Neuron (in vitro differentiated cells): Measurements from ENCODE around the gene INO80C.
"Not testable (repeated sequence)": the region's sequence is repeated elsewhere in the genome, so short reads cannot be mapped to it uniquely, and the experiment has no call there.

Experiments
- H2AFZ ChIP-seq: one replicate; pipeline ENCODE4 v1.6.1; 2013; ENCODE audit warnings: low read depth, mild to moderate bottlenecking, inconsistent platforms, low read length, moderate library complexity
- H3K27me3 ChIP-seq: one replicate; pipeline ENCODE4 v1.6.1; 2013; ENCODE audit warnings: low read length; ENCODE audit not compliant: insufficient read depth
- H3K36me3 ChIP-seq: one replicate; pipeline ENCODE4 v1.6.1; 2013; ENCODE audit warnings: low read length; ENCODE audit not compliant: insufficient read depth
- H3K4me1 ChIP-seq: one replicate; pipeline ENCODE4 v1.6.1; 2013; ENCODE audit warnings: low read length; ENCODE audit not compliant: insufficient read depth
- H3K4me3 ChIP-seq: 2 replicates; pipeline ENCODE4 v1.5.1; 2013; ENCODE audit warnings: mild to moderate bottlenecking, low read length, moderate library complexity
- H3K9me3 ChIP-seq: one replicate; pipeline ENCODE4 v1.6.1; 2013; ENCODE audit warnings: low read length

The INO80C gene

GRCh38 chr18:35491700-35492077 lies 6.1 kb downstream of the INO80C start:
- Histone ChIP-seq H3K9me3 (no peaks in the 10 kb centered on the region), H2AFZ (no peak overlapping the region), H3K4me1 (peaks cover 14% of the 10 kb centered on the region), H3K27me3 (no peaks in the 10 kb centered on the region), H3K4me3 (no peak overlapping the region), H3K36me3 (no peaks in the 10 kb centered on the region)

- Histone ChIP-seq H3K36me3 (no peaks in the 10 kb centered on the region), H2AFZ (no peak overlapping the region), H3K4me3 (no peak overlapping the region), H3K27me3 (no peaks in the 10 kb centered on the region), H3K9me3 (no peaks in the 10 kb centered on the region), H3K4me1 (peaks cover 9% of the 10 kb centered on the region)
Measured at GRCh38 chr18:35490894-35491699, 6.7 kb downstream of the INO80C start.

- no peaks in the 10 kb centered on the region for H3K9me3 ChIP-seq
- no peak overlapping the region for H3K4me3 ChIP-seq
- peaks cover 9% of the 10 kb centered on the region for H3K4me1 ChIP-seq
- H2AFZ ChIP-seq, result no peak overlapping the region
- H3K36me3 ChIP-seq, result no peaks in the 10 kb centered on the region
- H3K27me3 ChIP-seq, result no peaks in the 10 kb centered on the region
Measured at GRCh38 chr18:35489913-35490490, 7.8 kb downstream of the INO80C start.

GRCh38 chr18:35489281-35489680 lies 8.5 kb downstream of the INO80C start:
- not testable (repeated sequence) for H3K4me1 ChIP-seq, H3K9me3 ChIP-seq, H3K27me3 ChIP-seq, H3K4me3 ChIP-seq, H3K36me3 ChIP-seq, H2AFZ ChIP-seq

- H2AFZ ChIP-seq, H3K27me3 ChIP-seq, H3K9me3 ChIP-seq, H3K4me3 ChIP-seq, H3K4me1 ChIP-seq, H3K36me3 ChIP-seq: not testable (repeated sequence)
Measured at GRCh38 chr18:35488396-35488795, 9.4 kb downstream of the INO80C start.

GRCh38 chr18:35487525-35487924 lies 10.2 kb downstream of the INO80C start:
- not testable (repeated sequence) for H2AFZ ChIP-seq, H3K4me1 ChIP-seq, H3K36me3 ChIP-seq, H3K4me3 ChIP-seq, H3K9me3 ChIP-seq, H3K27me3 ChIP-seq

- H3K4me3 ChIP-seq, result no peak overlapping the region
Measured at GRCh38 chr18:35485852-35486251, 11.9 kb downstream of the INO80C start.

GRCh38 chr18:35484034-35484433 lies 13.7 kb downstream of the INO80C start:
- H2AFZ ChIP-seq, result no peak overlapping the region
- no peaks in the 10 kb centered on the region for H3K36me3 ChIP-seq
- H3K4me1 ChIP-seq, result peaks cover 3% of the 10 kb centered on the region
- H3K27me3 ChIP-seq, result no peaks in the 10 kb centered on the region
- no peak overlapping the region for H3K4me3 ChIP-seq
- H3K9me3 ChIP-seq, result no peaks in the 10 kb centered on the region

More at GRCh38 chr18:35485852-35486251, 11.9 kb downstream of the INO80C start:
- Histone ChIP-seq H3K4me1 (no peaks in the 10 kb centered on the region), H3K9me3 (no peaks in the 10 kb centered on the region), H2AFZ (no peak overlapping the region), H3K36me3 (no peaks in the 10 kb centered on the region), H3K27me3 (no peaks in the 10 kb centered on the region)

GRCh38 chr18:35481960-35482366 lies 15.8 kb downstream of the INO80C start:
- H3K4me3 ChIP-seq, result no peak overlapping the region
- H3K27me3 ChIP-seq, result no peaks in the 10 kb centered on the region
- no peaks in the 10 kb centered on the region for H3K36me3 ChIP-seq
- no peak overlapping the region for H2AFZ ChIP-seq
- no peaks in the 10 kb centered on the region for H3K9me3 ChIP-seq
- H3K4me1 ChIP-seq, result peaks cover 5% of the 10 kb centered on the region

GRCh38 chr18:35479911-35480586 lies 17.7 kb downstream of the INO80C start:
- Histone ChIP-seq H3K9me3 (no peaks in the 10 kb centered on the region), H3K27me3 (no peaks in the 10 kb centered on the region), H3K36me3 (no peaks in the 10 kb centered on the region), H3K4me1 (peaks cover 5% of the 10 kb centered on the region), H3K4me3 (no peak overlapping the region), H2AFZ (no peak overlapping the region)

- Histone ChIP-seq H3K9me3 (no peaks in the 10 kb centered on the region), H3K36me3 (no peaks in the 10 kb centered on the region), H3K4me3 (no peak overlapping the region), H3K4me1 (peaks cover 5% of the 10 kb centered on the region), H2AFZ (no peak overlapping the region), H3K27me3 (no peaks in the 10 kb centered on the region)
Measured at GRCh38 chr18:35478520-35479435, 19.0 kb downstream of the INO80C start.

- peaks cover 5% of the 10 kb centered on the region for H3K4me1 ChIP-seq
- H2AFZ ChIP-seq, result no peak overlapping the region
- no peaks in the 10 kb centered on the region for H3K27me3 ChIP-seq
- peaks cover 2% of the 10 kb centered on the region for H3K36me3 ChIP-seq
- no peak overlapping the region for H3K4me3 ChIP-seq
- H3K9me3 ChIP-seq, result no peaks in the 10 kb centered on the region
Measured at GRCh38 chr18:35477974-35478373, 19.8 kb downstream of the INO80C start.

- Histone ChIP-seq H3K4me3 (no peak overlapping the region), H3K27me3 (no peaks in the 10 kb centered on the region), H3K4me1 (peaks cover 5% of the 10 kb centered on the region), H2AFZ (no peak overlapping the region), H3K36me3 (peaks cover 2% of the 10 kb centered on the region), H3K9me3 (no peaks in the 10 kb centered on the region)
Measured at GRCh38 chr18:35477497-35477896, 20.3 kb downstream of the INO80C start.
